Endothelial cell (in vitro differentiated cells): Measurements from ENCODE around the gene SLC4A11. TPM values are rescaled to one million over a fixed set of nuclear protein-coding genes. Genes with fewer than 3 reads are reported as not detected.

Source experiments
- DNase-seq: peaks from one replicate; pipeline ENCODE4 v3.0.0; 2021; ENCODE audit warnings: low spot score
- H3K27ac Mint-ChIP-seq: one replicate; pipeline ENCODE4 v1.8.0; 2021; ENCODE audit warnings: mixed read lengths, inconsistent platforms; ENCODE audit not compliant: unreplicated experiment
- H3K27me3 Mint-ChIP-seq: one replicate; pipeline ENCODE4 v1.8.0; 2021; ENCODE audit warnings: mild to moderate bottlenecking, moderate library complexity, mixed read lengths, inconsistent platforms; ENCODE audit not compliant: unreplicated experiment
- H3K36me3 Mint-ChIP-seq: one replicate; pipeline ENCODE4 v1.8.0; 2021; ENCODE audit warnings: mild to moderate bottlenecking, low read depth, mixed read lengths, inconsistent platforms; ENCODE audit not compliant: unreplicated experiment
- H3K4me1 Mint-ChIP-seq: one replicate; pipeline ENCODE4 v1.8.0; 2021; ENCODE audit warnings: mild to moderate bottlenecking, mixed read lengths, inconsistent platforms; ENCODE audit not compliant: unreplicated experiment
- H3K4me3 Mint-ChIP-seq: one replicate; pipeline ENCODE4 v1.8.0; 2021; ENCODE audit warnings: mild to moderate bottlenecking, mixed read lengths, inconsistent platforms; ENCODE audit not compliant: unreplicated experiment
- H3K9me3 Mint-ChIP-seq: one replicate; pipeline ENCODE4 v1.8.0; 2021; ENCODE audit warnings: mixed read lengths, inconsistent platforms; ENCODE audit not compliant: unreplicated experiment
- CTCF ChIP-seq: fragments of 200-600 bp; sonication (generic); IDR thresholded peaks from one replicate; pipeline ENCODE4 v1.5.0; 2021; ENCODE audit warnings: antibody characterized with exemption; ENCODE audit not compliant: unreplicated experiment
- total RNA-seq: library from RNA; stranded (reverse); fragmentation: NEBNext Ultra II Directional; extraction: Animal tissue kit (Norgen Biotek cat#: 25700); gene quantifications from one replicate; pipeline ENCODE4 v1.2.1, GENCODE V29; 2021; ENCODE audit not compliant: unreplicated experiment

SLC4A11 gene
- total RNA-seq, 1 donor from 2014 or later, result 30.6 TPM

- H3K4me3 Mint-ChIP-seq, result no peak overlapping the region
- H3K27me3 Mint-ChIP-seq, result peaks cover 7% of the 10 kb centered on the region
- no peaks in the 10 kb centered on the region for H3K9me3 Mint-ChIP-seq
- peaks cover 10% of the 10 kb centered on the region for H3K36me3 Mint-ChIP-seq
- H3K4me1 Mint-ChIP-seq, result peaks cover 7% of the 10 kb centered on the region
- no peak overlapping the region for H3K27ac Mint-ChIP-seq
- TF ChIP-seq CTCF, result no peak
- DNase-seq, result no peak
Observed at GRCh38 chr20:3233991-3234498, 4.9 kb downstream of the SLC4A11 start.

- Mint-ChIP-seq H3K4me3 (no peak overlapping the region), H3K36me3 (peaks cover 10% of the 10 kb centered on the region), H3K27ac (no peak overlapping the region), H3K9me3 (no peaks in the 10 kb centered on the region), H3K27me3 (peaks cover 6% of the 10 kb centered on the region), H3K4me1 (peaks cover 7% of the 10 kb centered on the region)
- no peak for TF ChIP-seq CTCF
- no peak for DNase-seq
Observed at GRCh38 chr20:3233131-3233990, 5.6 kb downstream of the SLC4A11 start.

GRCh38 chr20:3231889-3232588 is 7.0 kb downstream of the SLC4A11 start:
- Mint-ChIP-seq H3K27me3 (peaks cover 5% of the 10 kb centered on the region), H3K4me3 (no peak overlapping the region), H3K36me3 (peaks cover 9% of the 10 kb centered on the region), H3K4me1 (peaks cover 7% of the 10 kb centered on the region), H3K27ac (no peak overlapping the region), H3K9me3 (no peaks in the 10 kb centered on the region)
- no peak for TF ChIP-seq CTCF
- no peak for DNase-seq

- H3K27me3 Mint-ChIP-seq, result peaks cover 4% of the 10 kb centered on the region
- no peak overlapping the region for H3K27ac Mint-ChIP-seq
- H3K4me3 Mint-ChIP-seq, result no peak overlapping the region
- peaks cover 10% of the 10 kb centered on the region for H3K36me3 Mint-ChIP-seq
- H3K9me3 Mint-ChIP-seq, result no peaks in the 10 kb centered on the region
- H3K4me1 Mint-ChIP-seq, result no peaks in the 10 kb centered on the region
- TF ChIP-seq CTCF, result no peak
- DNase-seq, result no peak
Observed at GRCh38 chr20:3231116-3231515, 7.9 kb downstream of the SLC4A11 start.

- Mint-ChIP-seq H3K27me3 (peaks cover 2% of the 10 kb centered on the region), H3K4me3 (no peak overlapping the region), H3K4me1 (no peaks in the 10 kb centered on the region), H3K9me3 (no peaks in the 10 kb centered on the region), H3K36me3 (peaks cover 8% of the 10 kb centered on the region), H3K27ac (no peak overlapping the region)
- TF ChIP-seq CTCF, result no peak
- DNase-seq, result no peak
Observed at GRCh38 chr20:3229798-3230197, 9.2 kb downstream of the SLC4A11 start.
